ENCODE measurements around the gene KRTAP10-7. TPM values are rescaled to one million over a fixed set of nuclear protein-coding genes. Genes with fewer than 3 reads are reported as not detected.

The KRTAP10-7 gene
- total and polyA plus RNA-seq, 9 of the 15 experiments (the other 6 are each of a cell fraction or from before 2014, with no cell fraction given): not detected

GRCh38 chr21:44568261-44568660, 32.1 kb upstream of the KRTAP10-7 start:
- in situ Hi-C loops (cut with MboI) (no loop called here), intact Hi-C loops (cut with micrococcal nuclease) (no loop called here)
- H3K9me1 ChIP-seq (ENCODE audit: control insufficient read depth, insufficient read depth, low read length): no peaks in the 10 kb centered on the region
- WGBS (ENCODE audit: insufficient coverage, low coverage, missing lambda C conversion rate): 0% methylated on average over 12 of the region's 12 CpGs
- no peak overlapping the region for H3K27ac ChIP-seq (ENCODE audit: extremely low read depth, low read depth, low read length)
- ChIA-PET CTCF (ENCODE audit: low intra/inter-chr PET ratio) (no interaction called here), POLR2A (interaction anchor here (0.6 kb wide), 1 partner anchor 41 kb away, joined by 3 read pairs; no protein-coding TSS in a partner anchor)
- no TSS peak for BruUV-seq (replicated peaks)
- no peak for FAIRE-seq
- no peak overlapping the region for H3K4me3 ChIP-seq
- H3K4me2 ChIP-seq (ENCODE audit: insufficient read depth, low read length): no peak overlapping the region
- H3K9me3 ChIP-seq (replicated peaks; ENCODE audit: control insufficient read depth, insufficient read depth, low read depth, low read length): no peaks in the 10 kb centered on the region
- H2AFZ ChIP-seq (ENCODE audit: low read depth, low read length): no peak overlapping the region
- no peak for ATAC-seq
- H3K27me3 ChIP-seq (ENCODE audit: control insufficient read depth in 2 of 2, insufficient read depth in 2 of 2, low read length in 2 of 2): peaks cover 19 to 30% of the 10 kb centered on the region in 2 experiments; a peak in 3 of 5 replicates
- no peaks in the 10 kb centered on the region for H4K20me1 ChIP-seq (replicated peaks; ENCODE audit: control insufficient read depth, insufficient read depth, low read length)
- H3K9ac ChIP-seq (ENCODE audit: insufficient read depth in 1 of 2, low read depth in 2 of 2, low read length in 2 of 2): no peak overlapping the region; a peak in 1 of 4 replicates
- no peaks in the 10 kb centered on the region for H3K79me2 ChIP-seq (ENCODE audit: control insufficient read depth, insufficient read depth, low read length)
- H3K4me1 ChIP-seq (replicated peaks in 1 of 2; ENCODE audit: control insufficient read depth in 2 of 2, insufficient read depth in 2 of 2, low read length in 2 of 2): peaks cover 0 to 20% of the 10 kb centered on the region in 2 experiments; a peak in 1 of 5 replicates
- no peak for DNase-seq (ENCODE audit: extremely low read depth in 1 of 4, low spot score in 3 of 4)
- H3K36me3 ChIP-seq (ENCODE audit: control insufficient read depth, insufficient read depth, low read length): no peaks in the 10 kb centered on the region
- TF ChIP-seq GATAD2B (IDR thresholded peaks at IDR 0.05; ENCODE audit: borderline replicate concordance) (no peak), ZNF175 (CRISPR knock-in tag; IDR thresholded peaks at IDR 0.05; ENCODE audit: low read depth) (no peak), TFAM (CRISPR knock-in tag; conservative IDR thresholded peaks at IDR 0.05) (no peak), KDM5B (IDR thresholded peaks at IDR 0.05; ENCODE audit: insufficient replicate concordance, low read depth, low read length) (no peak), SMARCE1 (IDR thresholded peaks at IDR 0.05) (no peak), NRF1 (conservative IDR thresholded peaks at IDR 0.05 in 1 of 2, IDR thresholded peaks at IDR 0.05 in 1 of 2) (no peak), MECOM (CRISPR knock-in tag; IDR thresholded peaks at IDR 0.05) (no peak), HLTF (IDR thresholded peaks at IDR 0.05) (no peak), FUS (optimal IDR thresholded peaks at IDR 0.05; ENCODE audit: low read depth, low read length) (no peak), MTA2 (IDR thresholded peaks at IDR 0.05; ENCODE audit: low read depth) (no peak), FOXA1 (IDR thresholded peaks at IDR 0.05; ENCODE audit: borderline replicate concordance) (no peak), SLC30A9 (CRISPR knock-in tag; IDR thresholded peaks at IDR 0.05) (no peak), POLR2B (IDR thresholded peaks at IDR 0.05; ENCODE audit: low read depth, partially characterized antibody) (no peak), ZBTB40 (IDR thresholded peaks at IDR 0.05) (no peak), ZBTB40 (CRISPR knock-in tag; IDR thresholded peaks at IDR 0.05) (no peak), PTTG1 (tag; IDR thresholded peaks at IDR 0.05; ENCODE audit: low read depth) (no peak), POLR2AphosphoS2 (IDR thresholded peaks at IDR 0.05; ENCODE audit: low read length) (no peak)
